ENCODE results near the gene PGS1.

Gene PGS1

DNA sequence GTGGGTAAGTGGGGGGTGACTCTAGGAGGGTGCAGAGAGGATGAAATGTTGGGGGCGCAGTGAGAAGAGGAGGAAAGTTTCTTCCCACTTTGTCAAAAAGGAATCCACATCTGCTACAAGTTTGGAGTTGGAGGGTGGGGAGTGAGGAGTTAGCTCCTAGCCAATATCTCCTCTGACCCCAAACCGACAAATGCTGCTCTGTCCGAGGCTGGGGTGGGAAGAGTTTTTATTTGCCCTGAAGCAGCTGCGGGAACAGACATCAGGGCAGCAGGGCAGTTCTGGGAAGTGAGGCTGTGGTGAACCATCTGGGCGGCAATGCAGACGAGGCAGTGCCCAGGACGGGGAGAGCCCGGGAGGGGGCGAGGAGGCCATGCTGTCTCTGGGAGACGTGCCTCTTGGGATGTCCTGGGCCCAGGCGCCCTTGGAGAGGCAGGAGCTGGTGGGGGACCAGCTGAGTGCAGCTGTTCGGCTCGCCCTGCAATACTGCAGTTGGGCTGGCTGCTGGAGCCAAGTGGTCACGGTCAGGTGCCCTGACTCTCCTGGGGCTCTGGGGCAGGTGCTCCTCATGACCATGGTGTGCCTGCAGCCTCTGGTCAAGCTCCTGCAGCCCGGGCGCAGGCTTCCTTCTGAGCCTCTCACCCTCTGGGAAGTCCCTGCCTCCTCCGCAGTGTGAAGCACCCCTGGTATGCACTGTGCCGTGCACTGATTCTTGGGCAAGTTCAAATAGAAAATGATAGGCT, 12.2 kb upstream of the PGS1 start:
- DNase-seq, result no peak

DNA sequence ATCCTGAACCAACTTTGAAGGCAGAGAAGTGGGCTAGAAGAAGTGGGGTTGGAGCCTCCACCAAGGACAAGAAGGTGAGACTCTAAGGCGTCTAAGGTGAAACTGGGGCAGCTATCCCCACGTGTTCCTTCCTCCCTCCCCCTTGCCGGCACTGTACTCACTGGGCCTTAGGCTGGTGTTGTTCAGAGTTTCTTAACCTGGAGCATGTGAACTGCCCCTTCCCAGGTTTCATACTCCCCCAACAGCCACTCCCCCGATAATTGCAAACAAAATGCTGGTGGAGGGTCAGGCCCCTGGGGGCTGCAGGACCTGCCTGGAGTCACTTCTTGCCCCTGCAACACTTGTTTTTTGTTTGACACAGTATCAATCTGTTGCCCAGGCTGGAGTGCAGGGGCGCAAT, 11.3 kb upstream of the PGS1 start:
- no peak for DNase-seq

- DNase-seq, result no peak
Measured at GRCh38 chr17:78368348-78368747, 10.1 kb upstream of the PGS1 start.

GRCh38 chr17:78368854-78369495, 9.5 kb upstream of the PGS1 start:
- no peak for DNase-seq

DNA sequence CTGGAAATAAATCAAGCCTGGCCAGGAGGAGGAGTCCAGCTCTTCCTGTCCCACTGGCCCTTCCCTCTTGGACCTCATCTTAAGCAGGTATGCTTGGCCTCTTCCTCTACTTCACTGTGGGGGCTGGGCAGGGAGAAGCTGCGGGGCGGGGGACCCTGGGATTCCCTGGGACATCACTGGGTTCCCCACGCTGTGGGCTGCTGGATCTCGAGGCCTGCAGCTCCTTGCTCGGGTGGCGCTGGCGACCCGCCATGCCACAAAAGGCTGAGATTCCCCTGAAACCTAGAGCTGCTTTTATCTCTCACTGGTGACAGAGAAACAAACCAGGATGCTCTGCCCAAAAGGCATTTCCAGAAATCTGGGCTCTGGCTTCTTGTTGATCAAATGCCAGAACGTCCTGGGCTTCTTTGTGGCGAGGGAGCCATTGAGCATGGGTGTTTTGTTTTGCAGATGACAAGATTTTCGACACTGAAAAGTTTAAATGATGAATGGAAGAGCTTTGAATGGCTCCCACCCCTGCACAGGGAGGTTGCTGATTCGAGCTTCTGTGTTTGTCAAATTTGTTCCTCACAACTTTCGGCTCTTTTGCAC, 8.6 kb upstream of the PGS1 start:
- DNase-seq, result no peak

DNA sequence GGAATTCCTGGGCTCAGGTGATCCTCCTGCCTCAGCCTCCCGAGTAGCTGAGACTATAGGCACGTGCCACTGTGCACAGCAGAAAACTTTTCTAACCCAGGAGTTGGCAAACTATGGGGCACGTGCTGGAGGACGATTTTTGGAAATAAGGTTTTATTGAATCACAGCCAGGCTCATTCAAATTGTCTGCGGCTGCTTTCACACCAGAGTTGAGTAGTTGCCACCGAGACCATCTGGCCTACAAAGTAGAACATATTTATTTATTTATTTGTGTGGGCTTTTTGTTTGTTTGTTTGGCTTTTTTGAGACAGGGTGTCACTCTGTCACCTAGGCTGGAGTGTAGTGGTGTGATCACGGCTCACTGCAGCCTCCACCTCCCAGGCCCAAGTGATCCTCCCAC, 7.4 kb upstream of the PGS1 start:
- no peak for DNase-seq

DNA sequence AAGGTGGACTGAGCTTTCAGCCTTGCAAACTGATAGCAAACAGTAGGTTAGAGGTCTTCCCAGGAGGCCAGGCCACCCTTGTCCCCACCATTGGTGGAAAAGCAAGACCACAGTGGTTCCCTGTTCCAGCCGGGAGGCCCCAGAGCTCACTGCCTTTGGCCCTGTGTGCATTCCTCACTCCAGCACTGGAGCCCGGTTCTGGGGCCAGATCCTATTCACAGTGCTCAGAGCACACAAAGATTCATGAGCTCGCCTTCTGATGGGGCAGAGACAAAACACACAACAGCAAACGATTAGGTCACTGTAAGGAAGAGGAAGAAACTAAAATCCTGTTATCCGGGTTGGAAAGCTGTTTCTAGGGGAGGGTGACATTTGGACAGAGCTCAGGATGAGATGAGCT, 5.6 kb upstream of the PGS1 start:
- no peak for DNase-seq

DNA sequence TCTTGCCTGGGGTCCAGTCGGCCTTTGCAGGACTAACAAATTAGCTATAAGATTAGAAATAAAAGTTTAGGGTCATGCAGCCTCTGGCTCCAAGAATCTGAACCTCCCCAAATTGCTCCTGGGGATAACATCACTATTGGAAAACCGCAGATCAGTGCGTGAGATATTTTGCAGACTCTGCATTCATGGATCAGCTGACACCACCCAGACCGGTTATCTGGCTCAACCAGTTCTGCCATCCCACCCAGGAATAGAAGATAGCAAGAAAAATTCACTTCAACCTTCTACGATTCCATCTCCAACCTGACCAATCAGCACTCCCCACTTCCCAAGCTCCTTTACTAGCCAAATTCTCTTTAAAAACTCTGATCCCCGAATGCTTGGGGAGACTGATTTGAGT, 4.3 kb upstream of the PGS1 start:
- DNase-seq, result no peak

DNA sequence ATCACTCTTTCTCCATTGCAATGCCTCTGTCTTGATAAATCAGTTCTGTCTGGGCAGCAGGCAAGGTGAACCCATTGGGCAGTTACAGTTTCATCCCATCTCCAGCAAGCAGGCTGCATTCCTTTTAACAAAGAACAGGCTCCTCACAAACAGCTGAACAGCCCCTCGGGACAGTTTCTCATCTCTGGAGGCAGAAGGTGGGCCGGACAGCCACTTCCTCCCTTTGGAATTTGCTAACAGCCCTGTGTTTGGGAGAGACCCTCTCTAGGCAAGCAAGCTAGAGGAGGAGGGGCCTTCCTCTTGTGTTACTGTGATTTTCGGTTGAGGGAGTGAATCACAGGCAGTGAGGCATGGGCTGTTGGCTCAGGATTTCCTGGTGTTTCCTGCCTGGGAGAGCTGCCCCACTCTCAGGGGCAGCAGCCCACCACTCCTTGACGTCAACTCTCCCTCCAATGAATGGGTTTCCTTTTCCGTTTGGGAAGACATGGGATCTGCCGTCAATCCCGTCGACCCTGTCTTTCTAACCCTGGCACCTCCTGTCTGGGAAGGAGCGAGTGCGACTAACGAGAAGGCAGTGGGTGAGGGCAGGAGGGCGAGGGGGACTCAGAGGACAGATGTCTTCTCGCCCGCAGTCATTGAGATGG, 3.7 kb upstream of the PGS1 start:
- DNase-seq, result no peak

- no peak for DNase-seq
Measured at GRCh38 chr17:78375401-78376151, 2.9 kb upstream of the PGS1 start.

- DNase-seq, result no peak
Measured at GRCh38 chr17:78376161-78376560, 2.3 kb upstream of the PGS1 start.

DNA sequence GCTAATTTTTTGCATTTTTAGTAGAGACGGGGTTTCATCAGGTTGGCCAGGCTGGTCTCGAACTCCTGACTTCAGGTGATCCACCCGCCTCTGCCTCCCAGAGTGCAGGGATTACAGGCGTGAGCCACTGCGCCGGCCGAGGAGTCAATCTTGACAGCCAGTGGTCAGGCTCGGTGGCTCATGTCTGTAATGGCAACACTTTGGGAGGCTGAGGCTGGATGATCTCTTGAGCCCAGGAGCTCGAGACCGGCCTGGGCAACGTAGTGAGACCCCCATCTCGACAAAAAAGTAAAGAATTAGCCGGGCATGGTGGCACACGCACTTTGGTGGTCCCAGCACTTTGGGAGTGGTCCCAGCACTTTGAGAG, 608 bp upstream of the PGS1 start:
- DNase-seq, result no peak

DNA sequence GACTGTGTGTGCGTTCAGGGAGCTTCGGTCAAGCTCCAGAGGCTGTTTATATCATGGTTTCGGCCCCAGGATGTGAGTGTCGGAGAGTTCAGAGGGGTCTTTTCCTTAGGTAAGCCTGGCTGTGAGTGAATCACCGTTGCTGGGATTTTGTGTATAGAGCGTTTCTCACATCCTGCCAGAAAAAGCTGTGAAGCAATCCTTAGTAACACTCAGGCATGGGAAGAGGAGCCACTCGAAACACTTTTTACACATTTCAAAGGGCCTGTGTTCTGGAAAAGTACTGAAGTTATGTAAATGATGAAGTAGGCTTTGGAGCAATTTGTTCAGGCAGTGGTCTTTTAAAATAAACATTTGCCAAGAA, 662 bp downstream of the PGS1 start:
- DNase-seq, result no peak

DNA sequence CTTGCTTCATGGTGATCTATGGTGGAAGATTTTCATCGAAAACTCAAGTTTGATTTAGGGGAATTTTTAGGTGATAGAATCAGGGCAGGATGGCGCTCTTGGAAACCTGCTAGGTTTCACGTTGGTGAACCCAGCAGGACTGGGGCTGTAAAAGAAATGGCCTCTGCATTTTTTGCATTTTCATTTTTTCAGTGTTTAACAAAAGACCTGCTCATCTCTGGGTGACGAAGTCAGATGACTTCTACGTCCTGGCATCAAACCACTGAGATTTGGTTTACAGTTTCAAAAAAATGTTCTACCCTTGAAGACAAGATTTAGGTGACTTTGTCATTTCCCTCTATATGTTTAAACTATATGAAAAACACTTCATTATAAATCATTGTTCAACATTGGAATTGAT, 1.9 kb downstream of the PGS1 start:
- no peak for DNase-seq

DNA sequence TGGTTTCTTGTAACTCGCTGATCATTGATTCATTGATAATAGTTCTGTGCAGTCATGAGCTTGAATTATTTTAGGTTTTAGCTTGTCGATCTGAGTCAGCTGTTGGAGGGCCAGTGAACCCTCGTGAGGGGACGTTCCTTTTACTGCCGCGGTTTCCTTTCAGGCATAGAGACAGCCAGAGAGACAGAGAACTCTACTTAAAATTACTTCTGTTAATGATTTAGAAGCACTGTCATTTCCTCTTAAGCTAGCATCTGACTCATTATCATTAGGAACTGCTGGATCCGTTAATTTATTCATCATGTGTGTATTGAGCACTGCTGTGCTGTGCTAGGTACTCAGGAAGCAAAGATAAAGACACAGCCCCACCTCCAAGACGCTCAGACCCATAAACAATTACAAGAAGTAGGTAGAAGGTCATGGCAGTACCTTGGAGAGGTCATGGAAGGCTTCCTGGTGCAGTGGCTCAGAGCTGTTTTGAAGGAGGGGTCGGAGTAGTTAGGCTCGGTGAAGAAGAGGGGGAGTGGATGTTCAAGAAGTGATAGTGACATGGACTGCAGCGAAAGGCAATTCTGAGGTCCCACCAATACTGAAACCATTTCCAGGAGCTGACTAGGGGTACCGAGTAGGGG, 3.3 kb downstream of the PGS1 start:
- DNase-seq, result no peak

GRCh38 chr17:78383725-78384471, 5.4 kb downstream of the PGS1 start:
- no peak for DNase-seq

DNA sequence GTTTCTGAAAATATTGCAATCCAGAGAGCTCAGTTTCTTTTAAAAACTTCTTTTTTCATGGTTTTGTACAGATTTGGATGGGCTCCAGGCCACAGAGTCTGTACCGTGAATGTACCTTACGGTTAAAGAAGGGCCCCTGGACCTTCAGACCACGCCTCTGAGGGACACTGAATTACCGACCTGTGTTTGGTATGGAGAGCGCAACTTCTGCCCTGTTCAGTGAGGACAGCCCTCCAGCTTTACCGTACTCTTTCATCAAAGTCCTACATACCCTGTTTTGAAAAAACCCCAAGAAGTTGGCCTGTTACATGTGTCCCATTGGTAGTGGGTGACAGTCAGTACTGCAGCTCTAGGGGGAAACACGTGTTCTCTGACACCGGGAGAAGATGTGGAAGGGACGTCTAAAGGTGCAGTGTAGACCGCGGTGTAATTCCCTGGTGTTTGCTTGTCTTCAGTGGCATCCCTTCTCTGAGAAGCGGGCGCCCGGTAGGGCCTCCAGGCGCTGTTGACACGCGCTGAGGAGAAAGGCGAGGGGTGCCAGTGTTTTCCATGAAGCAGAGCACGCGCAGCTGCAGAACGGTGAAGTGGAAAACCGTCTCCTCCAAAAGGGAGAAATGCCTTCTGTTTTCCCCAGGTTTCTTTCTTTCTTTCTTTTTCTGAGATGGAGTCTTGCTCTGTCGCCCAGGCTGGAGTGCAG, 6.2 kb downstream of the PGS1 start:
- no peak for DNase-seq

DNA sequence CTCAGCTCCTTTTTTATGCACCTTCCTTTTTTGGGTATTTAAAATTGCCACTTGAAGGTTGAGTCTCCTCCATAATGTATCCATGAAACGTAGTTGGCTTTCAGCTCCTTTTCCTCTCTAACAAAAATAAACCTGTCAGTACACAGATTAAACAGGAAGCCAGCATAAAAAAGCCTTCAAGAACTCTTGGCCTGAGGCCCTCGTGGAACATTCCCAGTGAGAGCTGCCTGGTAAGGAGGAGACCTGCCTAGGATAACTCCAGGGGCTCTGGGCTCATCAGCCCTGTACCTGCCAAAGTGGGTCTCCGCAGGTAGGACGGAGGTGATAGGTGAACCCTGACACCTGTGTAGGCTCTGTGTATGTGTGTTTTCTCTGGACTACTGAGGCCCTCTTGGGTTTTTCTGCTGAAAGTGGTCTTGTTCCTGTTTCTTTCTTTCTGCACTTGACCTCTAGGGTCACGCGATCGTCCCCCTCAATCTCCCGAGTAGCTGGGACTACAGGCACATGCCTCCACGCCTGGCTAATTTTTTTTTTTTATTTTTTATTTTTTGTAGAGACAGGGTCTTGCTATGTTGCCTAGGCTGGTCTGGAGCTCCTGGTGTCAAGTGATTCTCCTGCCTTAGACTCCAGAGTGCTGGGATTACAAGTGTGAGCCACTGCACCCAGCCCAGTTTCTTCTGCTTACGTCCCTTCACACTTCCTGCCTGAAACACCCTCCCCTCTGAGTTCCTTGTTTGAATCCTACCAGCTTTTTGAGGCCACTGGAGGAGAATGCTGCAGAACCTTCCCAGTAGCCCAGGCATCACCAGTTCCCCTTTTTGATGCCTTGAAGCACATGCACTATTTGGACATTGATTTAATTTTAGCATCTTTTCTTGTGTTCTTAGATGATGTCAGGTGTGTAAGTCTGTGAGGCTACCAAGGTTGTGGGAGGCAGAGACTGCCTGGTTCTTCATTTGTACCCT, 9.8 kb downstream of the PGS1 start:
- no peak for DNase-seq

DNA sequence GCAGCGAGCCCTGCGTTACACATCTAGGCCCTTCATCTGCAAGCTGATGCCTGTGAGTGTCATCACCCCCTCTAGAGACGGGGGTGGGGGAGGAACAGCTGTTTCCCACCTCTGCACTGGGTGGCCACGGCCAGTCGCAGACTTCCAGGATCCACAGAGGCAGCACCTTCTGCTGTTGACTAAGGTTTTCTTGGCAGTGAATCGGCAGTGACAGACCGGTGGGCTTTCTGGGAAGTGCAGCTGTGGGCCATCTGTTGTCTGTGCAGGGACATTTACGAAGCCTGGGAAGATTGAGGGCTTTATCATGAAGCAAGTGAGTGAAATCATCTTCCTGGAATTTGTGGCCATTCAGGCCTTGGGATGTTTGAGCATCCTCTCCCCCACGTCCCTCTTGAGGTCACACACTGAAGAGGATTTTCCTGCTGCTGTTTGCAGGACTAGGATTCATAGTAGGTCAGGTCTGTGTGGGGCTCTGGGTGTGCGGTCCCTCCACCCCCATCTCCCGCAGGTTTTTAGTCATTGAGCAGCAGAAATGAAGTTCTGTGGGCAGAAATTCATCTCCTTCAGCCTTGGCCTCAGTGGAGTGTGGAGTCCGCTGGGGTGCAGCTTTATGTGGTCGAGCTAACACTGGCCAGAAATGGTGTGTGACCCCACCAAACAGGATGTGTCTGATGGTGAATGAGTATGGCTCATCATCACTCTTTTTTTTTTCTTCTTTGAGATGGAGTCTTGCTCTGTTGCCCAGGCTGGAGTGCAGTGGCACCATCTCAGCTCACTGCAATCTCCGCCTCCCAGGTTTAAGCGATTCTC, 12.0 kb downstream of the PGS1 start:
- DNase-seq, result no peak

DNA sequence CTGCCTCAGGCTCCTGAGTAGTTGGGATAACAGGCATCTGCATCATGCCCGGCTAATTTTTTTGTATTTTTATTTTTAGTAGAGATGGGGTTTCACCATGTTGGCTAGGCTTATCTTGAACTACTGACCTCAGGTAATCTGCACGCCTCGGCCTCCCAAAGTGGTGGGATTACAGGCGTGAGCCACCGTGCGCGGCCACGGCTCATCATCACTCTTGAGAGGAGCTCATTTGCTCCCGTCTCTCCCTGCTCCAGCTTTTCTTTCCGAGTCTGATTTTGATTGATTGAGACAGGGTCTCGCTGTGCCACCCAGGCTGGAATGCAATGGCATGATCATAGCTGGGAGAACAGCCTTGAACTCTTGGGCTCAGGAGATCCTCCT, 12.6 kb downstream of the PGS1 start:
- DNase-seq, result no peak
